22Rv1 (cell line): Measurements from ENCODE around the gene MIER3.

Experiments
- CTCF ChIP-seq: fragments of 450-650 bp; IDR thresholded peaks from 2 replicates; pipeline ENCODE4 v1.5.1; 2017; ENCODE audit warnings: mild to moderate bottlenecking
- ZFX ChIP-seq: fragments of 450-650 bp; IDR thresholded peaks from 2 replicates; pipeline ENCODE4 v1.6.1; 2017; ENCODE audit warnings: antibody characterized with exemption, borderline replicate concordance

DNA sequence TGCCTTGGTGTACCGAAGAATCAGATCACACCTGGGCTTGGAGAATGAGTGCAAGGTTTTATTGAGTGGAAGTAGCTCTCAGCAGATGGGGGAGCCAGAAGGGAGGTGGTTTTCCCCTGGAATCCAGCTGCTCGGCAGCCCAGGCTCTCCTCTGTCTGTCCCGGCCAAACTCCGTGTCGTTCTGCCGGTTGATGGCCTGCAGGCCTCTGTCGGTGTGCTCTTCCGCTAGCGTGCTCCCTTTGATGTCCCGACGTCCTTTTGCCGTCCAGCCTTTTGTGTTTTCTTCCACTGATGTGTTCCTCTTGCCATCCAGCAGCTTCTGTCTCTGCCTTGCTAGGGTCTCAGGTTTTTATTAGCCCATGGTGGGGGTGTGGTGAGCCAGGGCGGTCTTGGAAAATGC lies 28.0 kb upstream of the MIER3 start:
- TF ChIP-seq CTCF (no peak), ZFX (no peak)
